HG02973 (cell line): Measurements from ENCODE around the gene CRAMP1.
"Not testable (repeated sequence)": the region's sequence is repeated elsewhere in the genome, so short reads cannot be mapped to it uniquely, and the experiment has no call there.

Source experiments
- ATAC-seq: cut with Tn5 transposase; IDR thresholded peaks from one replicate; pipeline ENCODE4 v1.9.1; 2021; ENCODE audit warnings: moderate library complexity; ENCODE audit not compliant: unreplicated experiment

The CRAMP1 gene

GRCh38 chr16:1677942-1678499, 65.9 kb downstream of the CRAMP1 start, which contains the start of gene JPT2:
JPT2 (plus strand) TSS chr16:1678279; CDS start chr16:1678313, 34 bp downstream.
- peak; percentile 85 for ATAC-seq

- peak; percentile 19 for ATAC-seq
Measured at GRCh38 chr16:1678500-1679098, 66.4 kb downstream of the CRAMP1 start.

- ATAC-seq: no peak
Measured at GRCh38 chr16:1680361-1680760, 68.2 kb downstream of the CRAMP1 start.

GRCh38 chr16:1681032-1681431, 68.9 kb downstream of the CRAMP1 start:
- ATAC-seq: no peak

- ATAC-seq: no peak
Measured at GRCh38 chr16:1687427-1688316, 75.5 kb downstream of the CRAMP1 start.

GRCh38 chr16:1688807-1689560, 76.8 kb downstream of the CRAMP1 start:
- no peak for ATAC-seq

- ATAC-seq: no peak
Measured at GRCh38 chr16:1689853-1690252, 77.7 kb downstream of the CRAMP1 start.

- no peak for ATAC-seq
Measured at GRCh38 chr16:1690810-1691209, 78.7 kb downstream of the CRAMP1 start.

- no peak for ATAC-seq
Measured at GRCh38 chr16:1691276-1691675, 79.1 kb downstream of the CRAMP1 start.

- no peak for ATAC-seq
Measured at GRCh38 chr16:1691956-1692355, 79.8 kb downstream of the CRAMP1 start.

- ATAC-seq: no peak
Measured at GRCh38 chr16:1696863-1697262, 84.7 kb downstream of the CRAMP1 start.

GRCh38 chr16:1698680-1699079, 86.5 kb downstream of the CRAMP1 start:
- ATAC-seq: no peak

- ATAC-seq: no peak
Measured at GRCh38 chr16:1700246-1700645, 88.1 kb downstream of the CRAMP1 start.

- ATAC-seq: no peak
Measured at GRCh38 chr16:1701216-1701878, 89.2 kb downstream of the CRAMP1 start.

GRCh38 chr16:1705324-1705687, 93.1 kb downstream of the CRAMP1 start:
- not testable (repeated sequence) for ATAC-seq

- peak; percentile 71 for ATAC-seq
Measured at GRCh38 chr16:1705688-1706385, 93.7 kb downstream of the CRAMP1 start, which contains the start of gene MAPK8IP3. MAPK8IP3 (plus strand) TSS chr16:1706195; CDS start chr16:1706340, 145 bp downstream.

GRCh38 chr16:1706386-1707192, 94.4 kb downstream of the CRAMP1 start:
- ATAC-seq: peak; percentile 14

GRCh38 chr16:1707193-1707790, 95.1 kb downstream of the CRAMP1 start:
- ATAC-seq: no peak
